Body of pancreas (tissue), 4 donors: ENCODE measurements around the gene SMIM36.

ENCODE experiments used
- CTCF ChIP-seq, 7 experiments: fragments of 450-650 bp in 4 of 7; fragments of 200-600 bp in 3 of 7; sonication (generic) in 3 of 7; IDR thresholded peaks; one replicate each; pipeline ENCODE4 v1.5.1; 2016 to 2019; ENCODE audit warnings: antibody characterized with exemption in 7 of 7
- POLR2A ChIP-seq, 3 donors: fragments of 450-650 bp; IDR thresholded peaks; one replicate each; pipeline ENCODE4 v1.6.1; 2016; ENCODE audit warnings: antibody characterized with exemption in 3 of 3, mild to moderate bottlenecking in 2 of 3

GRCh38 chr17:55495239-55495638 lies 16.0 kb downstream of the SMIM36 start:
- TF ChIP-seq CTCF (IDR thresholded peaks at IDR 0.05) (no peak), POLR2A (IDR thresholded peaks at IDR 0.05) (no peak)
